GM21360 (cell line): ENCODE data around the gene CACNA1H.
"Not testable (repeated sequence)": the region's sequence is repeated elsewhere in the genome, so short reads cannot be mapped to it uniquely, and the experiment has no call there.

Experiments
- ATAC-seq: cut with Tn5 transposase; IDR thresholded peaks from one replicate; pipeline ENCODE4 v1.9.1; 2021; ENCODE audit warnings: mild to moderate bottlenecking, moderate library complexity; ENCODE audit not compliant: unreplicated experiment

The CACNA1H gene

GRCh38 chr16:1221628-1222552 is 69.0 kb downstream of the CACNA1H start:
- no peak for ATAC-seq

DNA sequence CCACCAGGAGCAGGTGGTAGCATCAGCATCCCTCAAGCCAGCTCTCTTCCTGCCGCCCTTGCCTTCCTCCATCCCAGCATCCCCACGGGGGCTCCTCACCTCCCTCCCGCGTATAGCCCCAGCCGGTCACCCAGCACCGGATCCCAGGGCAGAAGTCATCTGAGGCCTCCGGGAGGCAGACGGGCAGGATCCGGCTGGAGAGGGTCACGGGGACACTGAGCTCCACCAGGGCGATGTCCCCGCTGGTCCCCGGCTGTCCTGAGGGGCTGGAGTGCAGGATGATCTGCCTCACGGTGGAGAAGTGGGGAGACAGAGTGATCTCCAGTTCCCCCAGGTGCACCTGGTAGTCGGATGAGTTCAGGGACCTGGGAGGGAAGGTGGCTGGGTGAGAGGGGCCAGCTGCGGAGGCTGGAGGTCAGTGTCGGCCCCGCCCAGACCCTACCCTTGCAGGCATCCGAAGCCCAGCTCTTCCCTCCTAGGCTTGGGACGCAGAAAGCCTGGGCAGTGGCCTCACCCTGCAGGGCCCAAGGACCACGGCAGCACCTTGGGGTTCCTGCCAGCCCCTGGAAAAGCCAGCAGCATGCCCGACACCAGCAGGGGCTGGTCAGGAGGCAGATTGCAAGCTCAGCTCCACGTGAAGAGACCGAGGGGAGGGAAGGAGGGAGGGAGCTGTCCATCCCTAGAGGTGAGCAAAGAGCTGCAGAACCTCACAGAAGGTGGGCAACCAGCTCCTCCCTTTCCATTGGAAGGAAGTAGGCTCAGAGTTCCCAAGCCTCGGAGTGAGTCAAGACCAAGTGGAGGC is 69.8 kb downstream of the CACNA1H start:
- no peak for ATAC-seq

DNA sequence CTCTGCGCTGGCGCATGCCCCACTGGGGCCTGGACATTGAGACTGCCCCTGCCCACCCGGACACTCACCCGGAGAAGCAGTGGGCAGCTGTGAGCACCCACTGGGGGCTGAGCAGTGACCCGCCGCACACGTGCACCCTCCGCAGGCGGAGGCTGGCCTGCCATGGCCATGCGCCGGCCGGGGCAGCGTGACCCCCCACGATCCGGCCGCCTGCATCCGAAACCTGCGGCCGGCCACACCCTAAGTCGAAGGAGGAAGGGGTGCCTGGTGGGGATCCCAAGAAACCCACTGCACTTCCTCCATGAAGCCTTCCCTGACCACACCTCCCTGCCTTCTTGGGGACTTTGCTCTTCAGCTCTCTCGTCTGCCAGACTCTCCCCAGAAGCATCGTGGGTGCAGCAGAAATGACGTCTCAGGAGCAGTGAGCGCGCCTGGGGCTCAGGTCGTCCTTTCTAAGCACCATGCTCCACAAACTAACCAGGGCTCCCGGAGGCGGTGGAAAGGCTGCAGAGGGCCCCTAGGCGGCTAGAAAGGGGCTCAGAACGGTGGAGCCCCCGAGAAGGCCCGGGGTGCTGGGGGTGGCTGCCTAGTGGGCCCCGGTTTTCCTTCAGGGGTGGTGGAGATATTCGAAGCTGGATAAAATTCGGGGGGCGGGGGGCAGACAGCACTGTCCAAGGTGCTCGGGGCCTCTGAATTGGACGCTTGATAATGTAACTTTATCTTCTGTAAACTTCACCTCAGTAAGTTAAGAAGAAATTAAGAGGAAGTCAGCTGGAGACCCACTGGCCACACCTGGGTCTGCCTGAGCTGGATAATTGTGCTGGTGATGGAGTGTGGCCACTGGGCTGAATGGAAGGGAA is 70.7 kb downstream of the CACNA1H start:
- ATAC-seq: no peak

DNA sequence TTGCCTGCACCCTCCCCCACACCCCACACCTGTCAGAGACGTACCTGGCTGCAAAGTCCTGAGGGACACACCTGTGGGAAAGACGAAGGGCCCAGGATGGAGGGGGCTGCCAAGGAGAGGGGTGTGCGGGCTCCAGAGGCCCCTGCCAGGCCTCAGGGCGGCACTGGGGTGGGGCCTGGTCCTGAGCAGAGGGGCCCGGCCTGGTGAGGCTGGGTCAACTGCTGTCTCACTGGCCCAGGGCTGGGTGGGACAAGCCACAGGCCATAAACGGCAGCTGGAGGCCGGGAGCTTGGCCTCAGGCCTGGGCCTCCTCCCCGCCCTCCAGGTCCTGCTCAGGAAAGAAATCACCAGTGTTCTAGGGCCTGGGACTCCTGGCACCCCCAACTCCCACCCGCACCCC is 71.7 kb downstream of the CACNA1H start:
- no peak for ATAC-seq

GRCh38 chr16:1225051-1225451 is 72.1 kb downstream of the CACNA1H start, which contains the start of gene TPSG1:
TPSG1 (minus strand) TSS chr16:1225268; CDS start chr16:1225252, 16 bp downstream.
- no peak for ATAC-seq

DNA sequence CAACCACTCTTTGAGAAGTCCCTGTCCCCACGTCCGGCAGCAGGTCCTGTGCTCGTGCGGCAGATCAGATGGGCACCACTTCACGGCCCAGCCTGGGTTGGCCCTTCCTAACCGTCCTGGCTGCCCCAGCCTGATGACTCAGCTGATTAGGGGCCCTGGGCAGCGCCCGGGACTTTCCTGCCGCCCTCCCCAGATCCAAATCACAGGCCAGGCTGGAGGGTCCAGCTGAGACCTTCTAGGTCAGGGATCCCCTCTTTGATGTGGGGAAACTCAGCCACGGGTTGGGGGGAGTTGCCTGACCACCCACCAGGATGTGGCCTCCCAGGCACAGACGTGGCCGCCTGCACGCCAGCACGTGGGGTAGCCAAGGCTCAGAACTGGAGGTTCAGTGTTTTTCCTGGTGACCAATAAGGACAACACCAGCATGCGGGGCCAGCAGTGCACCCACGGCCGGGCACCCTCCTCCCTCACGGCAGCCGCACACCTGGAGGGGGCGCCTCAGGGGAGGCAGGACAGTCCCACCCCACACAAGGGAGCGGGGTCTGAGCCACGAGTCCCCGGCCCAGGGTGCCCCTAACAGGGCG is 72.9 kb downstream of the CACNA1H start:
- ATAC-seq: not testable (repeated sequence)

- ATAC-seq: not testable (repeated sequence)
Measured at GRCh38 chr16:1226692-1227091, 73.8 kb downstream of the CACNA1H start.

DNA sequence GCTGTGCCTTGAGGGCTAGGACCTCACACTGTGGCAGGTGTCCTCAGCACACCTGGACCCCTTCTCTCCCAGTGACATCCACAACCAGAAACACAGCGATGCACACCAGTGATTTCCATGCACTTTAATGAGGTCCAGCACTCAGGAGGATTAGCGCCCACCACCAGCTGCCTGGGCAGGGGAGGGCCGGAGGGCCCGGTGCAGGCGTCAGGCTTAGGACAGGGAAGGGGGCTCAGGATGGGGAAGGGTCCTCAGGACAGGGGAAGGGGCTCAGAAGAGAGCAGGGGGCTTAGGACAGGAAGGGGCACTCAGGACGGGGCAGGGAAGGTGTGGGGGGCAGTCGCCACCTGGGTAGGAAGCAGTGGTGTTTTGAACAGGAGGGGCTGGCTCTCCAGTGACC is 75.3 kb downstream of the CACNA1H start:
- not testable (repeated sequence) for ATAC-seq

- not testable (repeated sequence) for ATAC-seq
Measured at GRCh38 chr16:1229476-1229875, 76.6 kb downstream of the CACNA1H start.

- not testable (repeated sequence) for ATAC-seq
Measured at GRCh38 chr16:1230084-1230470, 77.2 kb downstream of the CACNA1H start, which contains the start of gene TPSB2. TPSB2 (minus strand) TSS chr16:1230184; CDS start chr16:1229951, 233 bp downstream.

GRCh38 chr16:1230471-1231212 is 77.7 kb downstream of the CACNA1H start:
- not testable (repeated sequence) for ATAC-seq

GRCh38 chr16:1231301-1231700 is 78.4 kb downstream of the CACNA1H start:
- not testable (repeated sequence) for ATAC-seq

DNA sequence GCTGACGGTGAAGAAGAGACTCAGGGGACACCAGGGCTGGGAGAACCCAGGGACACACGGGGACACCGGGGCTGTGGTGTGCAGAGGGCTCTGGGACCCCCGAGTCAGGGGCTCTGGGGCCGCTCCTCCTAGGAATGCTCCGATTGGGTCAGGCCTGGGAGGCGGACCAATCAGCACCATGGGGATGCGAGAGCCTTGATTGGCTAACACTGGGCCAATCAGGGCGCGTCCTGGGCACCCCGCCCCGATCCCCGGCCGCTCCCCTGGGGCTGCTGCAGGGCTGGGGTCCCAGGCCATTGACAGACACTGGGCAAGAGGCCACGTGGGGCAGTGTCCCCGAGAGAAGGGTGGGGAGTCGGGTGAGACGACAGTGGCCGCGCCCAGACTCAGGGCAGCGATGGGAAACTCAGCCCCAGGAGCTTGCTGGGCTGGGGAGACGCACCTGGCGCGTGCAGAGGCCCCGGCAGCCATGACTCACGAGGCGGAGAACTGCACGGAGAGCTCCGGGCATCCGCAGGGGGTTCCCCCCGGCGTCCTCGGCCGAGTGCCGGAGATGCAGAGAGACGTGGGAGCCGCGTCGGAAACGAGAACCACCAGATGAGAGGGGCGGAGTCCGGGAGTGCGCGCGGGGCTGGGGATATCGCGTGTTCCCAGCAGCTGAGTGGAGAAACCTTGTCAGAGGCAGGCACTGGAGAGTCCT is 79.3 kb downstream of the CACNA1H start:
- not testable (repeated sequence) for ATAC-seq

GRCh38 chr16:1236659-1237058 is 83.8 kb downstream of the CACNA1H start:
- ATAC-seq: not testable (repeated sequence)

DNA sequence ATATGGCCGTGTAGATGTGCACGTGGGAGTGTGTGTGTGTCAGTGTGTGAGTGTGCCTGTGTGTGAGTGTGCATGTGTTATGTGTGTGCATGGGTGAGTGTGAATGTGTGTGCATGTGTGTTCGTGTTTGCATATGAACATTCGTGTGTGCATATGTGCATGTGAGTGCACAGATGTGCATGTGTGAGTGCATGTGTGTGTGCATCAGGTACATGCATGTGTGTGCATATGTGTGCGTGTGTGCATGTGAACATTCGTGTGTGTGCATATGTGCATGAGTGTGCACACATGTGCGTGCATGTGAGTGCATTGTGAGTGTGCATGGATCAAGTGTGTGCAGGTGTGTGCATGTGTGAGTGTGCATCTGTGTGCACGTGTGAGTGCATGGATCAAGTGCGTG is 85.1 kb downstream of the CACNA1H start:
- no peak for ATAC-seq

- ATAC-seq: not testable (repeated sequence)
Measured at GRCh38 chr16:1238909-1239308, 86.0 kb downstream of the CACNA1H start.

DNA sequence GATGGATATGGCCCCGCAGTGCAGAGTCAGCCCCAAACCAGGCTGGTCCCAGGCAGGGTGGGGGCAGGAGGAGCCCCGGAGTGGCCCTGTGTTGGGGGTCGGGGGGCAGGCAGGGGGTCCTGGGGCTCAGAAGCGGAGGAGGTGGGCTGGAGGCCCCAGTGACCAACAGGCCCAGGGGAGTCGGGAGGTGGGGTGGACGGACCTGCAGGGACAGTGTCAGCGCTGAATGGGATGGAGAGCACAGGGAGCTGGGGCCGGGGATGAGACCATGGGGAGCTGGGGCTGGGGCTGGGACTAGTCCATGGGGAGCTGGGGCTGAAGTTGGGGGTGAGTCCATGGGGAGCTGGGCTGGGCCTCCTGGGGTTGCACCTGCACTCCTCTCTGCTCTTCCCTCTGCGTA is 86.7 kb downstream of the CACNA1H start:
- not testable (repeated sequence) for ATAC-seq

DNA sequence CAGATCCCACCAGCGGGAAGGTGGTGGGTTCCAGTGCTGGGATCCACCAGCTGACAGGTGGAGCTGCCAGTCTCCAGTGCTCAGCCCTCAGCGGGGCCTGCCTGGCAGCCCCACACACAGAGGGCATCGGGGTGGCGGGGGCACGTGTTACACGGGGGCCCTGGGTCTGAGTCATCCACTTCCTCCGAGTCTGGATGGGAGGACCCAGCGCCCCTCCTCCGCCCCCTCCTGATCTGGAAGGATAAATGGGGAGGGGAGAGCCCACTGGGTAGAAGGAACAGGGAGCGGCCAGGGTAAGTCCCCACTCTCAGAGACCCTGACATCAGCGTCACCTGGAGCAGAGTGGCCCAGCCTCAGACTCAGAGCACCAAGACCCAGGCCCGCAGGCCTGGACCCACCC is 87.5 kb downstream of the CACNA1H start, which contains the start of gene TPSAB1:
TSS of gene TPSAB1 (plus strand) at position 270 of the 400 bp plus-strand sequence. CDS start 234 bp downstream, outside the sequence.
- ATAC-seq: not testable (repeated sequence)

DNA sequence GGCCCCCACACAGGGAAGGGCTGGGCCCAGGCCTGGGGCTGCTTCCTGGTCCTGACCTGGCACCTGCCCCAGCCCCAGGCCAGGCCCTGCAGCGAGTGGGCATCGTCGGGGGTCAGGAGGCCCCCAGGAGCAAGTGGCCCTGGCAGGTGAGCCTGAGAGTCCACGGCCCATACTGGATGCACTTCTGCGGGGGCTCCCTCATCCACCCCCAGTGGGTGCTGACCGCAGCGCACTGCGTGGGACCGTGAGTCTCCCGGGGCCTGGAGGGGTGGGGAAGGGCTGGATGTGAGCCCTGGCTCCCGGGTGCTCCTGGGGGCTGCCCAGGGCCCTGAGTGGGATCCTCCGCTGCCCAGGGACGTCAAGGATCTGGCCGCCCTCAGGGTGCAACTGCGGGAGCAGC is 88.2 kb downstream of the CACNA1H start:
- not testable (repeated sequence) for ATAC-seq
